Left ventricle myocardium inferior (tissue), 1 donor: ENCODE measurements around the gene CYP46A1. TPM values are rescaled to one million over a fixed set of nuclear protein-coding genes. Genes with fewer than 3 reads are reported as not detected.
"Not testable (repeated sequence)": the region's sequence is repeated elsewhere in the genome, so short reads cannot be mapped to it uniquely, and the experiment has no call there.

Experiments used
- DNase-seq: peaks from one replicate; pipeline ENCODE4 v3.0.0-alpha.2; 2020
- H3K27ac ChIP-seq: fragments of 200-600 bp; replicated peaks from 2 replicates; pipeline ENCODE4 v1.8.0; 2021
- H3K27me3 ChIP-seq: fragments of 200-600 bp; 2 replicates; pipeline ENCODE4 v1.8.0; 2021; ENCODE audit warnings: low read depth
- H3K36me3 ChIP-seq: fragments of 200-600 bp; 2 replicates; pipeline ENCODE4 v1.8.0; 2021
- H3K4me1 ChIP-seq: fragments of 200-600 bp; 2 replicates; pipeline ENCODE4 v1.8.0; 2021
- H3K4me3 ChIP-seq: fragments of 200-600 bp; 2 replicates; pipeline ENCODE4 v1.8.0; 2021; ENCODE audit warnings: mild to moderate bottlenecking, moderate library complexity
- H3K9me3 ChIP-seq: fragments of 200-600 bp; replicated peaks from 2 replicates; pipeline ENCODE4 v1.8.0; 2021
- CTCF ChIP-seq: fragments of 200-600 bp; IDR thresholded peaks from 2 replicates; pipeline ENCODE4 v1.8.0; 2021; ENCODE audit warnings: antibody characterized with exemption, mild to moderate bottlenecking, borderline replicate concordance
- intact Hi-C: fragments of 100-400 bp; cut with micrococcal nuclease; formaldehyde crosslinking; loops from one replicate; pipeline ENCODE4 v1.11.0; 2022
- total RNA-seq: library from RNA; stranded (reverse); fragmentation: NEBNext Ultra II Directional; extraction: Animal tissue kit (Norgen Biotek cat#: 25700); gene quantifications from one replicate; pipeline ENCODE4 v1.2.1, GENCODE V29; 2021
- donor health status: DM: no; HTN: yes; CAD: no; lungs with severe emphysema.

The CYP46A1 gene
- total RNA-seq, 1 donor from 2014 or later, result 4.2 TPM

- intact Hi-C loops, result no loop called here
- DNase-seq, result no peak
- Histone ChIP-seq H3K36me3 (no peaks in the 10 kb centered on the region), H3K4me1 (peaks cover 5% of the 10 kb centered on the region), H3K4me3 (peak overlapping the region; percentile 29), H3K9me3 (no peaks in the 10 kb centered on the region), H3K27ac (no peak overlapping the region), H3K27me3 (peaks cover 67% of the 10 kb centered on the region)
- no peak for TF ChIP-seq CTCF
These were observed 24.8 kb upstream of the CYP46A1 start for GRCh38 chr14:99659333-99659741.

GRCh38 chr14:99660006-99660566, 24.0 kb upstream of the CYP46A1 start:
- Histone ChIP-seq H3K27ac (no peak overlapping the region), H3K4me3 (peak overlapping the region; percentile 29)
- no peak for DNase-seq

GRCh38 chr14:99660794-99661193, 23.3 kb upstream of the CYP46A1 start:
- H3K4me1 ChIP-seq, result peaks cover 5% of the 10 kb centered on the region
- TF ChIP-seq CTCF, result no peak
- peaks cover 62% of the 10 kb centered on the region for H3K27me3 ChIP-seq
- H3K4me3 ChIP-seq, result no peak overlapping the region
- H3K27ac ChIP-seq, result no peak overlapping the region
- no peaks in the 10 kb centered on the region for H3K36me3 ChIP-seq
- H3K9me3 ChIP-seq, result no peaks in the 10 kb centered on the region
- DNase-seq, result no peak
- intact Hi-C loops, result no loop called here

More at GRCh38 chr14:99660006-99660566, 24.0 kb upstream of the CYP46A1 start:
- intact Hi-C loops, result no loop called here
- H3K36me3 ChIP-seq, result no peaks in the 10 kb centered on the region
- no peak for TF ChIP-seq CTCF
- H3K9me3 ChIP-seq, result no peaks in the 10 kb centered on the region
- peaks cover 67% of the 10 kb centered on the region for H3K27me3 ChIP-seq
- peaks cover 5% of the 10 kb centered on the region for H3K4me1 ChIP-seq

- intact Hi-C loops, H3K9me3 ChIP-seq, H3K27ac ChIP-seq: not testable (repeated sequence)
These were observed 22.9 kb upstream of the CYP46A1 start for GRCh38 chr14:99661206-99661605.

GRCh38 chr14:99662846-99663245, 21.3 kb upstream of the CYP46A1 start:
- DNase-seq, result no peak
- Histone ChIP-seq H3K27me3 (peaks cover 52% of the 10 kb centered on the region), H3K27ac (no peak overlapping the region), H3K4me3 (no peak overlapping the region), H3K36me3 (peaks cover 2% of the 10 kb centered on the region), H3K9me3 (no peaks in the 10 kb centered on the region), H3K4me1 (peaks cover 5% of the 10 kb centered on the region)
- intact Hi-C loops, result no loop called here
- TF ChIP-seq CTCF, result no peak

More at GRCh38 chr14:99661206-99661605, 22.9 kb upstream of the CYP46A1 start:
- peaks cover 58% of the 10 kb centered on the region for H3K27me3 ChIP-seq
- not testable (repeated sequence) for H3K36me3 ChIP-seq, DNase-seq, H3K4me1 ChIP-seq, H3K4me3 ChIP-seq

- no peak for DNase-seq
- Histone ChIP-seq H3K4me1 (peaks cover 5% of the 10 kb centered on the region), H3K27ac (no peak overlapping the region), H3K9me3 (no peaks in the 10 kb centered on the region), H3K27me3 (peaks cover 45% of the 10 kb centered on the region), H3K36me3 (peaks cover 9% of the 10 kb centered on the region), H3K4me3 (no peak overlapping the region)
- TF ChIP-seq CTCF, result no peak
- intact Hi-C loops, result no loop called here
These were observed 20.6 kb upstream of the CYP46A1 start for GRCh38 chr14:99663386-99664057.
